Stimulated activated CD4-positive, alpha-beta T cell treated with anti-CD3 and anti-CD28 coated beads, Interleukin-4, amount 100 ng/mL, for 1 hour (primary cell): ENCODE data around the gene A2M.

Source experiments
- DNase-seq: peaks from one replicate; pipeline ENCODE4 v3.0.0-alpha.2; 2020

A2M gene

GRCh38 chr12:9071518-9071917, 44.2 kb downstream of the A2M start:
- DNase-seq = no peak

GRCh38 chr12:9070351-9070750, 45.4 kb downstream of the A2M start:
- DNase-seq = no peak

- no peak for DNase-seq
Measured at GRCh38 chr12:9068600-9068999, 47.1 kb downstream of the A2M start.

- DNase-seq = no peak
Measured at GRCh38 chr12:9068086-9068485, 47.6 kb downstream of the A2M start.

- DNase-seq = no peak
Measured at GRCh38 chr12:9066755-9067423, 48.8 kb downstream of the A2M start.

GRCh38 chr12:9066183-9066623, 49.5 kb downstream of the A2M start:
- no peak for DNase-seq

- DNase-seq = no peak
Measured at GRCh38 chr12:9065607-9065856, 50.2 kb downstream of the A2M start.

GRCh38 chr12:9064815-9065606, 50.7 kb downstream of the A2M start:
- DNase-seq = peak; percentile 23

- DNase-seq = peak; percentile 63
Measured at GRCh38 chr12:9064201-9064814, 51.4 kb downstream of the A2M start.

- DNase-seq = no peak
Measured at GRCh38 chr12:9052610-9053009, 63.1 kb downstream of the A2M start.

GRCh38 chr12:9051158-9051550, 64.6 kb downstream of the A2M start:
- no peak for DNase-seq

- DNase-seq = no peak
Measured at GRCh38 chr12:9050521-9051157, 65.1 kb downstream of the A2M start.

GRCh38 chr12:9049520-9050133, 66.1 kb downstream of the A2M start:
- no peak for DNase-seq

- no peak for DNase-seq
Measured at GRCh38 chr12:9048930-9049329, 66.8 kb downstream of the A2M start.

- DNase-seq = no peak
Measured at GRCh38 chr12:9047105-9047504, 68.6 kb downstream of the A2M start.

- DNase-seq = no peak
Measured at GRCh38 chr12:9043766-9044165, 72.0 kb downstream of the A2M start.

GRCh38 chr12:9041321-9041720, 74.4 kb downstream of the A2M start:
- DNase-seq = no peak

- DNase-seq = no peak
Measured at GRCh38 chr12:9040484-9041186, 75.1 kb downstream of the A2M start.

GRCh38 chr12:9039397-9039977, 76.2 kb downstream of the A2M start:
- DNase-seq = no peak

GRCh38 chr12:9037431-9037830, 78.3 kb downstream of the A2M start:
- DNase-seq = no peak

- DNase-seq = no peak
Measured at GRCh38 chr12:9036227-9036626, 79.5 kb downstream of the A2M start.

- no peak for DNase-seq
Measured at GRCh38 chr12:9034095-9034494, 81.6 kb downstream of the A2M start.
